GM21737 (cell line): Measurements from ENCODE around the gene CHCHD5.

Experiments used
- ATAC-seq: cut with Tn5 transposase; IDR thresholded peaks from one replicate; pipeline ENCODE4 v1.9.1; 2021; ENCODE audit warnings: mild to moderate bottlenecking, moderate library complexity; ENCODE audit not compliant: unreplicated experiment

Gene CHCHD5

GRCh38 chr2:112623913-112624777 is 39.7 kb downstream of the CHCHD5 start:
- peak; percentile 72 for ATAC-seq

GRCh38 chr2:112625474-112626114 is 41.2 kb downstream of the CHCHD5 start:
- ATAC-seq = no peak

- peak; percentile 48 for ATAC-seq
These were observed 42.2 kb downstream of the CHCHD5 start for GRCh38 chr2:112626604-112627059.

- no peak for ATAC-seq
These were observed 42.9 kb downstream of the CHCHD5 start for GRCh38 chr2:112627060-112628040.

GRCh38 chr2:112629224-112629623 is 44.8 kb downstream of the CHCHD5 start:
- no peak for ATAC-seq

GRCh38 chr2:112629823-112630222 is 45.4 kb downstream of the CHCHD5 start:
- ATAC-seq = no peak

- ATAC-seq = no peak
These were observed 45.9 kb downstream of the CHCHD5 start for GRCh38 chr2:112630268-112630667.

GRCh38 chr2:112633708-112634107 is 49.3 kb downstream of the CHCHD5 start:
- no peak for ATAC-seq

- no peak for ATAC-seq
These were observed 49.9 kb downstream of the CHCHD5 start for GRCh38 chr2:112634153-112634873.

- ATAC-seq = no peak
These were observed 50.4 kb downstream of the CHCHD5 start for GRCh38 chr2:112634874-112635157.

GRCh38 chr2:112636605-112637288 is 52.3 kb downstream of the CHCHD5 start:
- ATAC-seq = peak; percentile 81

- ATAC-seq = no peak
These were observed 52.9 kb downstream of the CHCHD5 start for GRCh38 chr2:112637289-112637660.
